HEK293 (cell line): ENCODE measurements around the gene FKTN.

Experiments used
- CTCF ChIA-PET: fragments of 350-600 bp; formaldehyde crosslinking; extraction: SDS; loops from one replicate; lab custom pipeline; 2021; ENCODE audit warnings: antibody characterized with exemption; lab: Yijun Ruan, JAX
- POLR2A ChIA-PET: fragments of 300-600 bp; formaldehyde crosslinking; extraction: SDS; loops from one replicate; lab custom pipeline; 2020; ENCODE audit warnings: antibody characterized with exemption, inconsistent platforms; lab: Yijun Ruan, JAX
- H3K27ac ChIP-seq: fragments of 200-500 bp; sonication (Bioruptor generic); 2 replicates; pipeline ENCODE4 v1.5.1; 2014; ENCODE audit warnings: low read depth, low read length, control low read depth, inconsistent platforms; ENCODE audit errors: extremely low read depth
- H3K36me3 ChIP-seq, 2 experiments: fragments of 200-500 bp in 1 of 2; sonication (Bioruptor generic) in 1 of 2; 1 replicate in 1 of 2; 2 replicates in 1 of 2; pipeline ENCODE4 v1.5.1; 2014 to 2017; ENCODE audit warnings: inconsistent platforms in 2 of 2, low read length in 2 of 2; ENCODE audit not compliant: control insufficient read depth in 2 of 2, insufficient read depth in 1 of 2
- H3K4me1 ChIP-seq: fragments of 200-500 bp; sonication (Bioruptor generic); 2 replicates; pipeline ENCODE4 v1.5.1; 2014; ENCODE audit warnings: mild to moderate bottlenecking, low read length, inconsistent platforms; ENCODE audit not compliant: control insufficient read depth, insufficient read depth
- H3K4me3 ChIP-seq: 2 replicates; pipeline ENCODE4 v1.5.1; 2011; ENCODE audit warnings: low read depth, mild to moderate bottlenecking, control low read depth, low read length, moderate library complexity
- H3K9me3 ChIP-seq: fragments of 200-500 bp; sonication (Bioruptor generic); 2 replicates; pipeline ENCODE4 v1.5.1; 2014; ENCODE audit warnings: low read depth, low read length, inconsistent platforms; ENCODE audit not compliant: control insufficient read depth, insufficient read depth
- KLF10 ChIP-seq: fragments of 450-650 bp; IDR thresholded peaks from 2 replicates; pipeline ENCODE4 v1.5.1; 2018; ENCODE audit warnings: missing biosample characterization, mild to moderate bottlenecking, missing genetic modification characterization
- YY1 ChIP-seq: fragments of 450-650 bp; formaldehyde crosslinking; IDR thresholded peaks from 2 replicates; pipeline ENCODE4 v1.5.1; 2018; ENCODE audit warnings: missing biosample characterization, missing genetic modification characterization
- YY2 ChIP-seq: fragments of 450-650 bp; formaldehyde crosslinking; IDR thresholded peaks from 2 replicates; pipeline ENCODE4 v1.5.1; 2016; ENCODE audit warnings: missing biosample characterization, missing genetic modification characterization
- ZBTB20 ChIP-seq: fragments of 450-650 bp; formaldehyde crosslinking; IDR thresholded peaks from 2 replicates; pipeline ENCODE4 v1.5.1; 2016; ENCODE audit warnings: missing biosample characterization, missing genetic modification characterization
- ZNF138 ChIP-seq: fragments of 450-650 bp; formaldehyde crosslinking; IDR thresholded peaks from 2 replicates; pipeline ENCODE4 v1.5.1; 2016; ENCODE audit warnings: missing biosample characterization, missing genetic modification characterization, borderline replicate concordance
- ZNF146 ChIP-seq: fragments of 450-650 bp; formaldehyde crosslinking; IDR thresholded peaks from 2 replicates; pipeline ENCODE4 v1.5.1; 2016; ENCODE audit warnings: missing biosample characterization, missing genetic modification characterization
- ZNF302 ChIP-seq: fragments of 450-650 bp; formaldehyde crosslinking; IDR thresholded peaks from 2 replicates; pipeline ENCODE4 v1.5.1; 2016; ENCODE audit warnings: missing biosample characterization, missing genetic modification characterization, low read depth
- ZNF354C ChIP-seq: fragments of 450-650 bp; formaldehyde crosslinking; IDR thresholded peaks from 2 replicates; pipeline ENCODE4 v1.5.1; 2016; ENCODE audit warnings: missing biosample characterization, missing genetic modification characterization, low read depth, borderline replicate concordance
- ZNF501 ChIP-seq: fragments of 450-650 bp; formaldehyde crosslinking; IDR thresholded peaks from 2 replicates; pipeline ENCODE4 v1.5.1; 2016; ENCODE audit warnings: missing biosample characterization, missing genetic modification characterization
- ZNF521 ChIP-seq: fragments of 450-650 bp; formaldehyde crosslinking; IDR thresholded peaks from 2 replicates; pipeline ENCODE4 v1.5.1; 2017; ENCODE audit warnings: missing biosample characterization, mild to moderate bottlenecking, missing genetic modification characterization
- ZNF624 ChIP-seq: fragments of 450-650 bp; formaldehyde crosslinking; IDR thresholded peaks from 2 replicates; pipeline ENCODE4 v1.5.1; 2017; ENCODE audit warnings: missing biosample characterization, missing genetic modification characterization
- ZNF664 ChIP-seq: fragments of 450-650 bp; formaldehyde crosslinking; IDR thresholded peaks from 2 replicates; pipeline ENCODE4 v1.5.1; 2016; ENCODE audit warnings: missing biosample characterization, missing genetic modification characterization
- ZNF785 ChIP-seq: fragments of 450-650 bp; formaldehyde crosslinking; IDR thresholded peaks from 2 replicates; pipeline ENCODE4 v1.5.1; 2016; ENCODE audit warnings: missing biosample characterization, missing genetic modification characterization
- ZNF830 ChIP-seq: fragments of 450-650 bp; IDR thresholded peaks from 2 replicates; pipeline ENCODE4 v1.5.0; 2018; ENCODE audit warnings: missing biosample characterization, missing genetic modification characterization, low read depth, mild to moderate bottlenecking, moderate library complexity
- TF ChIP-seq, protein P1 (sequence below): fragments of 450-650 bp; formaldehyde crosslinking; IDR thresholded peaks from 2 replicates; pipeline ENCODE4 v1.5.1; 2016; ENCODE audit warnings: missing biosample characterization, missing genetic modification characterization, low read depth
- TF ChIP-seq, protein P2 (sequence below): fragments of 450-650 bp; formaldehyde crosslinking; conservative IDR thresholded peaks from 2 replicates; pipeline ENCODE4 v1.5.1; 2016; ENCODE audit warnings: low read depth, missing biosample characterization, missing genetic modification characterization
- TF ChIP-seq, protein P3 (sequence below): fragments of 450-650 bp; formaldehyde crosslinking; optimal IDR thresholded peaks from 2 replicates; pipeline ENCODE3; 2016; ENCODE audit warnings: missing biosample characterization, mild to moderate bottlenecking, missing genetic modification characterization
- TF ChIP-seq, protein P4 (sequence below): fragments of 450-650 bp; formaldehyde crosslinking; IDR thresholded peaks from 2 replicates; pipeline ENCODE4 v1.5.1; 2016; ENCODE audit warnings: missing biosample characterization, missing genetic modification characterization
- TF ChIP-seq, protein P5 (sequence below): fragments of 450-650 bp; formaldehyde crosslinking; IDR thresholded peaks from 2 replicates; pipeline ENCODE4 v1.5.1; 2016; ENCODE audit warnings: missing biosample characterization, missing genetic modification characterization, low read depth
- TF ChIP-seq, protein P6 (sequence below): fragments of 450-650 bp; formaldehyde crosslinking; IDR thresholded peaks from 2 replicates; pipeline ENCODE4 v1.5.1; 2017; ENCODE audit warnings: missing biosample characterization, mild to moderate bottlenecking, missing genetic modification characterization, moderate library complexity

The FKTN gene

DNA sequence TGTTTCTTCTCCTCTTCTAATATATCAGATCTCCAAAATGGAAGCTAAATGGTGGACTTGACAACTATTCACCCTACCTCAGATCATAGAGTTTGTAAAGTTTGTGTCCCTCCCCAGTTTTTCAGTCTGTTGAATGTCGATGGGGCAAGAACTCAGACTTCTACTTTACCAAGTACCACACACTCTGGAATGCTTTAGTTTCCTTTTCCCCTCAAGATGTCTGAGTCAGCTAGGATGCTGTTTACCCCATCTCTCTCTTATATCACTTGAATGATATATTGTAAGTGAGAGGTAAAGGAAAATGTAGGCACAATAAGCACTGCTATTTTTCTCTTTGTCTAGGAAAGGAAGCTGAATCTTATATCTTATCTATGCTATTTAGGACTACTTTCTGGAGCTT is 78.4 kb downstream of the FKTN start:
- H3K4me3 ChIP-seq, result no peak overlapping the region
- peaks cover 0 to 5% of the 10 kb centered on the region in 2 experiments; a peak in 1 of 3 replicates for H3K36me3 ChIP-seq
- H3K27ac ChIP-seq, result no peak overlapping the region
- ChIA-PET CTCF (interaction anchor here (0.6 to 1.2 kb wide), 6 partner anchors 11 to 245 kb away, joined by 3 to 4 read pairs (median 3); no protein-coding TSS in a partner anchor), POLR2A (no interaction called here)
- no peaks in the 10 kb centered on the region for H3K4me1 ChIP-seq
- TF ChIP-seq KLF10 (no peak), ZNF830 (no peak), ZNF138 (tag by site-specific recombination) (no peak), ZNF624 (tag by site-specific recombination) (no peak), YY1 (tag by site-specific recombination) (no peak), ZNF146 (tag by site-specific recombination) (no peak), ZNF501 (tag by site-specific recombination) (no peak), YY2 (tag by site-specific recombination) (no peak), ZNF302 (tag by site-specific recombination) (no peak), ZNF354C (tag by site-specific recombination) (no peak), ZBTB20 (tag by site-specific recombination) (no peak), ZNF521 (tag by site-specific recombination) (no peak), ZNF664 (no peak), ZNF785 (tag by site-specific recombination) (no peak)
- TF ChIP-seq, protein P1, sequence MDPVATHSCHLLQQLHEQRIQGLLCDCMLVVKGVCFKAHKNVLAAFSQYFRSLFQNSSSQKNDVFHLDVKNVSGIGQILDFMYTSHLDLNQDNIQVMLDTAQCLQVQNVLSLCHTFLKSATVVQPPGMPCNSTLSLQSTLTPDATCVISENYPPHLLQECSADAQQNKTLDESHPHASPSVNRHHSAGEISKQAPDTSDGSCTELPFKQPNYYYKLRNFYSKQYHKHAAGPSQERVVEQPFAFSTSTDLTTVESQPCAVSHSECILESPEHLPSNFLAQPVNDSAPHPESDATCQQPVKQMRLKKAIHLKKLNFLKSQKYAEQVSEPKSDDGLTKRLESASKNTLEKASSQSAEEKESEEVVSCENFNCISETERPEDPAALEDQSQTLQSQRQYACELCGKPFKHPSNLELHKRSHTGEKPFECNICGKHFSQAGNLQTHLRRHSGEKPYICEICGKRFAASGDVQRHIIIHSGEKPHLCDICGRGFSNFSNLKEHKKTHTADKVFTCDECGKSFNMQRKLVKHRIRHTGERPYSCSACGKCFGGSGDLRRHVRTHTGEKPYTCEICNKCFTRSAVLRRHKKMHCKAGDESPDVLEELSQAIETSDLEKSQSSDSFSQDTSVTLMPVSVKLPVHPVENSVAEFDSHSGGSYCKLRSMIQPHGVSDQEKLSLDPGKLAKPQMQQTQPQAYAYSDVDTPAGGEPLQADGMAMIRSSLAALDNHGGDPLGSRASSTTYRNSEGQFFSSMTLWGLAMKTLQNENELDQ (tag by site-specific recombination), result no peak
- TF ChIP-seq, protein P2, sequence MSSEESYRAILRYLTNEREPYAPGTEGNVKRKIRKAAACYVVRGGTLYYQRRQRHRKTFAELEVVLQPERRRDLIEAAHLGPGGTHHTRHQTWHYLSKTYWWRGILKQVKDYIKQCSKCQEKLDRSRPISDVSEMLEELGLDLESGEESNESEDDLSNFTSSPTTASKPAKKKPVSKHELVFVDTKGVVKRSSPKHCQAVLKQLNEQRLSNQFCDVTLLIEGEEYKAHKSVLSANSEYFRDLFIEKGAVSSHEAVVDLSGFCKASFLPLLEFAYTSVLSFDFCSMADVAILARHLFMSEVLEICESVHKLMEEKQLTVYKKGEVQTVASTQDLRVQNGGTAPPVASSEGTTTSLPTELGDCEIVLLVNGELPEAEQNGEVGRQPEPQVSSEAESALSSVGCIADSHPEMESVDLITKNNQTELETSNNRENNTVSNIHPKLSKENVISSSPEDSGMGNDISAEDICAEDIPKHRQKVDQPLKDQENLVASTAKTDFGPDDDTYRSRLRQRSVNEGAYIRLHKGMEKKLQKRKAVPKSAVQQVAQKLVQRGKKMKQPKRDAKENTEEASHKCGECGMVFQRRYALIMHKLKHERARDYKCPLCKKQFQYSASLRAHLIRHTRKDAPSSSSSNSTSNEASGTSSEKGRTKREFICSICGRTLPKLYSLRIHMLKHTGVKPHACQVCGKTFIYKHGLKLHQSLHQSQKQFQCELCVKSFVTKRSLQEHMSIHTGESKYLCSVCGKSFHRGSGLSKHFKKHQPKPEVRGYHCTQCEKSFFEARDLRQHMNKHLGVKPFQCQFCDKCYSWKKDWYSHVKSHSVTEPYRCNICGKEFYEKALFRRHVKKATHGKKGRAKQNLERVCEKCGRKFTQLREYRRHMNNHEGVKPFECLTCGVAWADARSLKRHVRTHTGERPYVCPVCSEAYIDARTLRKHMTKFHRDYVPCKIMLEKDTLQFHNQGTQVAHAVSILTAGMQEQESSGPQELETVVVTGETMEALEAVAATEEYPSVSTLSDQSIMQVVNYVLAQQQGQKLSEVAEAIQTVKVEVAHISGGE, result no peak
- TF ChIP-seq, protein P3, sequence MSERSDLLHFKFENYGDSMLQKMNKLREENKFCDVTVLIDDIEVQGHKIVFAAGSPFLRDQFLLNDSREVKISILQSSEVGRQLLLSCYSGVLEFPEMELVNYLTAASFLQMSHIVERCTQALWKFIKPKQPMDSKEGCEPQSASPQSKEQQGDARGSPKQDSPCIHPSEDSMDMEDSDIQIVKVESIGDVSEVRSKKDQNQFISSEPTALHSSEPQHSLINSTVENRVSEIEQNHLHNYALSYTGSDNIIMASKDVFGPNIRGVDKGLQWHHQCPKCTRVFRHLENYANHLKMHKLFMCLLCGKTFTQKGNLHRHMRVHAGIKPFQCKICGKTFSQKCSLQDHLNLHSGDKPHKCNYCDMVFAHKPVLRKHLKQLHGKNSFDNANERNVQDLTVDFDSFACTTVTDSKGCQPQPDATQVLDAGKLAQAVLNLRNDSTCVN (tag by site-specific recombination), result no peak
- TF ChIP-seq, protein P4, sequence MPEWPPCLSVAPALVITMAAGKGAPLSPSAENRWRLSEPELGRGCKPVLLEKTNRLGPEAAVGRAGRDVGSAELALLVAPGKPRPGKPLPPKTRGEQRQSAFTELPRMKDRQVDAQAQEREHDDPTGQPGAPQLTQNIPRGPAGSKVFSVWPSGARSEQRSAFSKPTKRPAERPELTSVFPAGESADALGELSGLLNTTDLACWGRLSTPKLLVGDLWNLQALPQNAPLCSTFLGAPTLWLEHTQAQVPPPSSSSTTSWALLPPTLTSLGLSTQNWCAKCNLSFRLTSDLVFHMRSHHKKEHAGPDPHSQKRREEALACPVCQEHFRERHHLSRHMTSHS (tag by site-specific recombination), result no peak
- TF ChIP-seq, protein P5, sequence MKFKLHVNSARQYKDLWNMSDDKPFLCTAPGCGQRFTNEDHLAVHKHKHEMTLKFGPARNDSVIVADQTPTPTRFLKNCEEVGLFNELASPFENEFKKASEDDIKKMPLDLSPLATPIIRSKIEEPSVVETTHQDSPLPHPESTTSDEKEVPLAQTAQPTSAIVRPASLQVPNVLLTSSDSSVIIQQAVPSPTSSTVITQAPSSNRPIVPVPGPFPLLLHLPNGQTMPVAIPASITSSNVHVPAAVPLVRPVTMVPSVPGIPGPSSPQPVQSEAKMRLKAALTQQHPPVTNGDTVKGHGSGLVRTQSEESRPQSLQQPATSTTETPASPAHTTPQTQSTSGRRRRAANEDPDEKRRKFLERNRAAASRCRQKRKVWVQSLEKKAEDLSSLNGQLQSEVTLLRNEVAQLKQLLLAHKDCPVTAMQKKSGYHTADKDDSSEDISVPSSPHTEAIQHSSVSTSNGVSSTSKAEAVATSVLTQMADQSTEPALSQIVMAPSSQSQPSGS (tag by site-specific recombination), result no peak
- TF ChIP-seq, protein P6, sequence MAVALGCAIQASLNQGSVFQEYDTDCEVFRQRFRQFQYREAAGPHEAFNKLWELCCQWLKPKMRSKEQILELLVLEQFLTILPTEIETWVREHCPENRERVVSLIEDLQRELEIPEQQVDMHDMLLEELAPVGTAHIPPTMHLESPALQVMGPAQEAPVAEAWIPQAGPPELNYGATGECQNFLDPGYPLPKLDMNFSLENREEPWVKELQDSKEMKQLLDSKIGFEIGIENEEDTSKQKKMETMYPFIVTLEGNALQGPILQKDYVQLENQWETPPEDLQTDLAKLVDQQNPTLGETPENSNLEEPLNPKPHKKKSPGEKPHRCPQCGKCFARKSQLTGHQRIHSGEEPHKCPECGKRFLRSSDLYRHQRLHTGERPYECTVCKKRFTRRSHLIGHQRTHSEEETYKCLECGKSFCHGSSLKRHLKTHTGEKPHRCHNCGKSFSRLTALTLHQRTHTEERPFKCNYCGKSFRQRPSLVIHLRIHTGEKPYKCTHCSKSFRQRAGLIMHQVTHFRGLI, result no peak
- no peaks in the 10 kb centered on the region for H3K9me3 ChIP-seq
